HTERT RPE-1 (cell line): Measurements from ENCODE around the gene HERPUD1.
"Not testable (repeated sequence)": the region's sequence is repeated elsewhere in the genome, so short reads cannot be mapped to it uniquely, and the experiment has no call there.

Experiments
- in situ Hi-C: fragments of 300-500 bp; cut with MboI; formaldehyde crosslinking; loops from 4 replicates; pipeline ENCODE4 v1.14.3; 2020; ENCODE audit warnings: low sequenced_read_pairs

The HERPUD1 gene, protein sequence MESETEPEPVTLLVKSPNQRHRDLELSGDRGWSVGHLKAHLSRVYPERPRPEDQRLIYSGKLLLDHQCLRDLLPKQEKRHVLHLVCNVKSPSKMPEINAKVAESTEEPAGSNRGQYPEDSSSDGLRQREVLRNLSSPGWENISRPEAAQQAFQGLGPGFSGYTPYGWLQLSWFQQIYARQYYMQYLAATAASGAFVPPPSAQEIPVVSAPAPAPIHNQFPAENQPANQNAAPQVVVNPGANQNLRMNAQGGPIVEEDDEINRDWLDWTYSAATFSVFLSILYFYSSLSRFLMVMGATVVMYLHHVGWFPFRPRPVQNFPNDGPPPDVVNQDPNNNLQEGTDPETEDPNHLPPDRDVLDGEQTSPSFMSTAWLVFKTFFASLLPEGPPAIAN

DNA sequence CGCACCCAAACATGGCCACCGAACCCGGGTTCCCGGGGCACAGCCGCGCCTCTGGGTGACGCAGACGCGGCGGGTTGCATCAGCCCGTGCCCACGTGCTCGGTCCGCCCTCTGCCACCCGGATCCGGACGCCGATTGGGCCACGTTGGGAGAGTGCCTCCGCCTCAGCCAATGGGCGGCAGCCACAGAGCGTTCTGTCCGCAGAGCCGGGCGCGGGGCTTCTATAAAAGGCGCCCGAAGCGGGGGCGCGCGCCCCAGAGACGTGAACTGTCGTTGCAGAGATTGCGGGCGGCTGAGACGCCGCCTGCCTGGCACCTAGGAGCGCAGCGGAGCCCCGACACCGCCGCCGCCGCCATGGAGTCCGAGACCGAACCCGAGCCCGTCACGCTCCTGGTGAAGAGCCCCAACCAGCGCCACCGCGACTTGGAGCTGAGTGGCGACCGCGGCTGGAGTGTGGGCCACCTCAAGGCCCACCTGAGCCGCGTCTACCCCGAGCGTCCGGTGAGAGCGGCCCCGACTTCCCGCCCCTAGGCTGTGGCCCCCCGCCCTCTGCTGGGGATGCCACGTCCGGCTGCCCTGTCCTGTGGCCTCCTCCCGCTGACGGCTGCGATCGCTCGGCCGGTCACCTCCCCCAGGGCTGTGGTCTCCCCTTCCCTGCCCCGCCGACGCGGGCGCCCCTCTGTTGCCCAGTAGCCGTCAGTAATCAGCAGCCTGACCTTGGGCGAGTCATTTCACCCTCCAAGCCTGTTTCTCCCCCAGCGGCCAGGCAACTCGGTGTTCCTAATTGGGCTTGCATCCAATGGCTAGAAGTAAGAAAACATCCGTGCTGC lies at the start of gene HERPUD1:
Gene HERPUD1 (plus strand): TSS at position 251 of the 829 bp plus-strand sequence. CDS start 103 bp downstream, at position 354.
- in situ Hi-C loops: no loop called here

DNA sequence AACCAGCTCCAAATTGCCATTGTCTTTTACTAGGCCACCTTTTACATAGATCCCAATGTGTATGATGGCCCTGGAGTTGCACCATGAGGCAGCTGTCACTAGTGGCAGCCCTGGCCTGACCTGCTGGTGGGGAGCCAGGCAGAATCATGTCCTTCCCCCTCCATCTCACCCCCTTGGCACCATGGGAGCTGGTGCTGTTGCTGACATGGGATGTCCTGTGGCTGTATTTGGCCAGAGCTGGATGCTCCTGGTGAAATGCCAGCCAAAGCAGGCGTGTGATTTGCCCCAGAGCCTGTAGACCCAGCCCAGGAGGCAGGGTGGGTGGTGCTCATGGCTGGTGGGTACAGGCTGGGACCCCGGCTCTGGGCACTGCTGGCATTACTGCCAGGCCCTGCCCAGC lies 48.4 kb upstream of the HERPUD1 start:
- in situ Hi-C loops: no loop called here

DNA sequence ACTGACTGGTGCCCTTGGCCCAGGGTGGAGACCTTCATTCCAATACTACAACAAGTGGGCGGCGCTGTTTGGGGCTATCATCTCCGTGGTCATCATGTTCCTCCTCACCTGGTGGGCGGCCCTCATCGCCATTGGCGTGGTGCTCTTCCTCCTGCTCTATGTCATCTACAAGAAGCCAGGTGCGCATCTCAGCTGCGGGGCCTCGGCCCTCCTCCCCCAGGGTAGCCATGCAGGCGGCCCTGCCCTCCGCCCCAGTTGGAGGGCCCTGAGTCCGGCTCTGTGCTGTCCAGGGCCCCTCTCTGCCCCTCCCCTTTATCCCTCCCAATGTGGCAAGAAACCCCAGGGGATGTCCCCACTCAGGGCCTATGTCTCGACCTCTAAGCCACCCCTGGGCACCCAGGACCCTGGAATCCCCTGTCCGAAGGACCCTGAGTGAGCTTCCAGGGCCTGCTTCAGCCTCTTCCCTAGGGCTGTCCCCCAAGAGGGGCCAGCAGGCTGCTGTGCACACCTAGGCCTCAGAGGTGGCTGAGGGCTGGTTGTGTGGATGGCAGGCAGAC lies 47.8 kb upstream of the HERPUD1 start:
- in situ Hi-C loops: no loop called here

DNA sequence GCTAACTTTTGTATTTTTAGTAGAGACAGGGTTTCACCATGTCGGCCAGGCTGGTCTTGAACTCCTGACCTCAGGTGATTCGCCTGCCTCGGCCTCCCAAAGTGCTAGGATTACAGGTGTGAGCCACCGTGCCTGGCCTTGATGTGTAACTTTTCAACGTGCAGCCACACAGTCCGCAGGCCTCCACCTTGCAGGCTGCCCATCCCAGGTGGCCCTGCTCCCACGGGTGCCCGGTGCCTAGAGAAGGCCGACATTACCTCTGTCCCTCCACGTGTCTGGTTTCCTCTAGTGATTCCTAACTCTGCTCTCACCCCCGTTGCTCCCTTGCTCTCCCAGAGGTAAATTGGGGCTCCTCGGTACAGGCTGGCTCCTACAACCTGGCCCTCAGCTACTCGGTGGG lies 47.0 kb upstream of the HERPUD1 start:
- in situ Hi-C loops: not testable (repeated sequence)

DNA sequence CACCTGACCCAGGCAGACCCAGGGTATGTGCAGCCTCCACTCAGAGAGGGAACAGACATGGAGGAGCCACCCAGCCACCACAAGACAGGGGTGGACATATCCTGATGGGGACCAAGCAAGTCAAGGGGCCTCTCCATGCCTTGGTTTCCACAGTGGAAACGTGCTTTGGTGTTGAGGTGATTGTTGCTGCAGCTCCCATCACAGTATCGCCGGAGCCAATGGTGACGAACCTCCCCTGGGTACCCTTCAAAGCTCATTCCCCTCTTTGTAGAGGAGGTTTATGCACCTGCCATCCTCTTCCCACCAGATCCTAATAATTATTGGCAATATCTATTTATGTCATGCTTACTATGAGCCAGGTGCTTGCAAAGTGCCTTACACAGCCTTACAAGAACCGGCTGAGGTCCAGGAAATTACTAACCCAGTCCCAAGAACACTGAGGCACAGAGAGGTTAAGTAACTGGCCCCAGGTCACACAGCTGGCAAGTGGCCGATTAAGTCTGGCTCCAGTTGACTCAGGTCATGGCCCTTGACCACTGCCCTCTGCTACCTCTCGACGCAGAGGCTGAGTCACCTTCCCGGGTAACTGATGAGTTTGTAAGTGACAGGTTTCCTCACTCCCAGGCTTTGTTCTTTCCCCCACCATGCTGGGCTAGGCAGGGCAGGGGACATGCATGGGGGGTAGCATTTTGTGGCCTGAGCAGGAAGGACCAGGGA lies 46.3 kb upstream of the HERPUD1 start:
- in situ Hi-C loops: no loop called here

DNA sequence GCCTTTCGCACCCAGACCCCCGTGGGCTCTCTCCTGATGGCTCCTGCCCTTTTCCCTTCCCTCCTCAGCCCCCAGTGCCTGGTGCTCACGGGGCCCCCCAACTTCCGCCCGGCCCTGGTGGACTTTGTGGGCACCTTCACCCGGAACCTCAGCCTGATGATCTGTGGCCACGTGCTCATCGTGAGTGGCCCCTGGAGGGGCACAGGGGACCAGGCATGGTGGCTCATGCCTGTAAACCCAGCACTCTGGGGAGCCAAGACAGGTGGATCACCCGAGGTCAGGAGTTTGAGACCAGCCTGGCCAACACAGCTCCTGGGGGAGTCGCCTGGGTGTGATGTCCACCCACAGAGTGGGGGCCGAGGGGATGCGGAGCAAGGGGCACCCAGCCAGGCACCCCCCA lies 45.6 kb upstream of the HERPUD1 start:
- in situ Hi-C loops: no loop called here

DNA sequence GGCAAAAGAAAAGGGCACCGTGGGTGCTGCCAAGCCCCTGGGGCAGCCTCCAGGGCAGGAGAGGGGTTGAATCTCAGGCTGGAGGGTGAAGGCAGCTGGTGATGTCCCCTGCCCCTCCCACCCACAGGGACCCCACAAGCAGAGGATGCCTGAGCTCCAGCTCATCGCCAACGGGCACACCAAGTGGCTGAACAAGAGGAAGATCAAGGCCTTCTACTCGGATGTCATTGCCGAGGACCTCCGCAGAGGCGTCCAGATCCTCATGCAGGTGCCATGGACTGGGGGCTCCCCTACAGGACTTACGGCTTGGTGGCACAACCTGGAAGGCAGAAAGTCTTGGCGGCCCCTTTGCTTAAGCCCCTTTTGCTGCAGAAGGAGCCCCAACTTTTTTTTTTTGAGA lies 45.1 kb upstream of the HERPUD1 start:
- in situ Hi-C loops: no loop called here

DNA sequence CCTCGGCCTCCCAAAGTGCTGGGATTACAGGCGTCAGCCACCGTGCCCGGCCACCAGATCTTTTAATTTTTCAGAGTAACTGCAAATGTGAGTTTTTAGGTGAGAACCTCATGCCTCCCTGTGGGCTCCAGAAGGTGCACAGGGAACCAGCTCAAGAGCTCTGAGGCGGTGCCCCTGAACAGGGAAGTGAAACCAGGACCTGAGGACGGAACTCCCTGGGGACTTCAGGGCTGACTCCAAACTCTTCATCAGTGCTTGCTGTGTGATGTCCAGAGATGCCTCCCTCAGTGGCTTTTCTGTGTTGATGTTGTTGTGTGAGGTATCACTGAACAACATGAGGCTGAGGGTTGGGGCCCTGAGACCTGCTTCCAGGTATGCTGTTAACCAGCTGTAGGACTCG lies 43.1 kb upstream of the HERPUD1 start:
- in situ Hi-C loops: no loop called here

DNA sequence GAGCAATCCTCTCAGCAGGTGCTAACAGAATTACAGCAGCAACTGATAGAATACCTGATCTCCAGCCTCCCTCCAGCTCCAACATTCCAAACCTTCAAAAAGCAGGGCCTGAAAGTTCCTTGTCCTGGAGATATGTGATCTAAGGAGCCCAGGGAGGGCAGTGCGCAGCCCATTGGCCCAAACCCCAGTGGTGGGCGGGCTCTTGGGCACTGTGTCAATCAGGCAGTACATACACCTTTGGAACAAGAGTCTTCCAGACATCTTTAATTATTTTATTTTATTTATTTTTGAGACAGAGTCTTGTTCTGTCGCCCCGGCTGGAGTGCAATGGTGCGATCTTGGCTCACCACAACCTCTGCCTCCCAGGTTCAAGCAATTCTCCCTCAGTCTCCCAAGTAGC lies 42.7 kb upstream of the HERPUD1 start:
- in situ Hi-C loops: no loop called here

DNA sequence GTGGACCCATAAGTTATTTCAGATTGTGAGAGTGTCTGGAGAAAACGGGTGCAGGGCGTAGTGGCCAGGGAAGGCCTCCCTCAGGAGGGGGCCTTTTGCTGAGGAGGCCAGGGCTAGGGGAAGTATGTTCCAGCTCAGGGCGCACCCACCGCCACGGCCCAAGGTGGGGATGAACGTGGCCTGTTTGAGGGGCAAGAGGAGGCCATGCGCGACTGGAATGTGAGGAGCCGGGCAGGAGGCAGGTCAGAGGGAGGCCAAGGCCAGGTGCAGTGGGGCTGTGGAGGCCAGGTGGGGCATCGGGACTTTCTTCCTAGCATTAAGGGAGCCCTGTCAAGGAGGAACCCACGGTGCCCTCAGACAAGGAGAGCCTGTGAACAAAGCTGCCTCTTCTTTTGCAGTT lies 40.3 kb upstream of the HERPUD1 start:
- in situ Hi-C loops: no loop called here

DNA sequence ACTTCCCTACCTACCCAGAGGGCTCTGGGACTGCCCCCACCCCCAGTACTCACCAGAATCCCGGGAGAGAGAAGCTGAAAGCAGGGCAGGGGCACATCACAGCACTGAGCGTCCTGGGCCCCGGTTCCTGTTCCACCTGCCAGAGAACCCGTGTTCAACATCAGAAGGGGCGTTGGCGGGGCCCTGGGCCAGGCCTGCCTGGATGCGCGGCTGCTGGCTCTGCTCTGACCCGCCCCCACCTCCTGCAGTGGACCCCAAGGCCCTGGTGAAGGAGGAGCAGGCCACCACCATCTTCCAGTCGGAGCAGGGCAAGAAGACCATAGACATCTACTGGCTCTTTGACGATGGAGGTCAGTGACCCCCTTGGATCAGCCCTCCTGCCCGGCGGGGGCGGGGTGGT lies 39.2 kb upstream of the HERPUD1 start:
- in situ Hi-C loops: no loop called here

DNA sequence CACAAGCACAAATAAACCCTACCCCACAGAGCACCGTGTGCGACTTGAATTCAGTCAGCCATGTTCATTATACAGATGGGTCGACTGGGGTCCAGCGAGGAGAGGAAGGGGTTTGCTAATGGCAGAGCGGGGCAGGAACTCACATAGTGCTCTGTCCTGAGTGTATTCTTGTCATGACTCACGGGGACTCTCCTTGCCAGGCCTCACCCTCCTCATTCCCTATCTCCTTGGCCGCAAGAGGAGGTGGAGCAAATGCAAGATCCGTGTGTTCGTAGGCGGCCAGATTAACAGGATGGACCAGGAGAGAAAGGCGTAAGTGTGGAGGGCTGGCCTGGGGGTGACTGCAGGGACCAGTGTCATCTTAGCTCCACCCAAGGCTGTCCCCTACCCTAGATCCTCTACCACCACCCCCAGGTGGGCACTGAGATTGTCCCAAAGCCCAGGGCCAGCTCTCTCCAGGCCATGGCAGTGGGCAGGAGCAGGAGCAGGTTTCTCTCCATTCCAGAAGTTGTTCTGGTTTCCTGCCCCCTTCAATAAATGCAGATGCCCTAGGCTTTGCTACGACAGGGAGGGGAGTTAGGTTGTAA lies 37.5 kb upstream of the HERPUD1 start:
- in situ Hi-C loops: no loop called here

DNA sequence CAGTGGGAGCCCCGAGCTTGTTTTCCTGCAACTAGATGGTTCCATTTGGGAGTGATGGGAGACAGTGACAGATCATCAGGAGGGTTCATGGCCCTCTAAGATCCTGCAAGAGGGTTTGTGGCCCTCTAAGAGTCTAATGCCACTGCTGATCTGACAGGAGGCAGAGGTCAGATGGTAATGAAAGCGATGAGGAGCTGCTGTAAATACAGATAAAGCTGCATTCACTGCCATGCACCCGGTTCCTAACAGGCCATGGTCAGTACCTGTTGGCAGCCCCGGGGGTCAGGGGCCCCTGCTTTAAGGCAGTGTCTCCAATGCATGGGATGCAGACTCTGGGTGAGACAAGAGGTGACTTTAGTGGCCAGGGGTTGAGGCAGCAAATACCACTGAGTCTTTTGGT lies 36.1 kb upstream of the HERPUD1 start:
- in situ Hi-C loops: no loop called here

DNA sequence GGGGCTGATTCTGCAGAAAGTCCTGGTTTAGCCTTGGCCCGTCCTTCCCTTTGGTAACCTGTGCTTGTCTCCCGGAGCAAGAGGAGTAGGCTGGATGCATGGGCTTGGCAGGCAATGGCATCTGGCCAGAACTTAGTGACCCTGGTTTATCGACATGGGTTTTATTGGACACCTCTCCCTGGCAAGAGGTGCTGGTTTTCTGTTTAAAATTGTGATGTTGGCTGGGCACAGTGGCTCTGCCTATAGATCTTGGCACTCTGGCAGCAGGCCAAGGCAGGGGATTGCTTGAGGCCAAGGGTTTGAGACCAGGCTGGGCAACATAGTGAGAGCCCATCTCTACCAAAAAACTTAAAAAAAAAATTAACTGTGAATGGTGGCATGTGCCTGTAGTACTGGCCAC lies 35.7 kb upstream of the HERPUD1 start:
- in situ Hi-C loops: no loop called here

DNA sequence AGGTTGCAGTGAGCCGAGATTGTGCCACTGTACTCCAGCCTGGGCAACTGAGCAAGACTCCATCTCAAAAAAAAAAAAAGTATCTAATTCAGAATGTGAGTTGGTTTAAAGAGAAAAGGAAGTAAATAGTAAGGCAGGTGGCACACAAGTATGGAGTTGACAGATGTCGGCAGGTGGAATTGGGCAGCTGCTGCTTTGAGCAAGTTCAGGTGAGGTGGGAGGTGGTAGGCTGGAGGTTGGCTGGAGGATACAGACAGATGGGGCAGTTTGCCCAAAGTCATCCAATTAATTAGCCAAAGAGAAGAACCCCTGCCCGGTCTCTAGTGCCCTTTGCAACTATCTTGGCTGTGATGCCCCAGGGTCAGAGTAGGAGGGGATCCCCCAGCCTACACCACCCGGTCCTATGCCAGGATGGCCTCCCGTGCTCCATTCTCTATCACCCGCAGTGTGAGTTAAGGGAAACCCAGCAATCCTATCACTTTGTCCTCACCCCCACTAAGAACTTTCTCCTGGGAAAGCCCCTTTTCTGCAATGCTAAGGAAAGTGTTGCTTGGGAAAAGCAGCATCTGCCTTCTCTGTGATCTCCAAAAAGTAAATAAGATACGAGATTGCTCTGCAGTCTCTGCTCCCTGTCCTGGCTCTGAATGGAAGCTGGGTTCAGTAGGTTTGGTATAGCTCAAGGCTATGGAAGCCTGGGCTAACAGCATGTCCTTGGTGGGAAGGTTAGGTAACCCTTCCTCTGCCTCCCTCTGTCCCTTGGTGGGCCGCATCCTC lies 34.7 kb upstream of the HERPUD1 start:
- in situ Hi-C loops: no loop called here

DNA sequence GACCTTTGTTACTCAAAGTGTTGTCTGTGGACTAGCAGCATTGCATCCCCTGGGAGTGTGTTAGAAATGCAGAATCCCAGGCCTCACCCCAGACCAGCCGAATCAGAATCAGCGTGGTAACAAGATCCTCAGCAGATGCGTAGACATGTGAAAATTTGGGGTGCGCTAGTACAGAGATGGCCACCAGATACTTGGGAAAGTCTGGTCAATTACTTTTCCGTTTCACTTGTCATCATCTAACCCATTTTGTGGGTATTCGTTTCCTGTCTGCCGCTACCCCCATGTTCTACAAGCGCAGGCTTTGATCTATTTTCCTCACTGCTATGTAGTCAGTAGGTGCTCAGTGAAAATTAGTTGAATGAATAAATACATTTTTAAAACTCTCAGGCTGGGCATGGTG lies 33.1 kb upstream of the HERPUD1 start:
- in situ Hi-C loops: no loop called here

DNA sequence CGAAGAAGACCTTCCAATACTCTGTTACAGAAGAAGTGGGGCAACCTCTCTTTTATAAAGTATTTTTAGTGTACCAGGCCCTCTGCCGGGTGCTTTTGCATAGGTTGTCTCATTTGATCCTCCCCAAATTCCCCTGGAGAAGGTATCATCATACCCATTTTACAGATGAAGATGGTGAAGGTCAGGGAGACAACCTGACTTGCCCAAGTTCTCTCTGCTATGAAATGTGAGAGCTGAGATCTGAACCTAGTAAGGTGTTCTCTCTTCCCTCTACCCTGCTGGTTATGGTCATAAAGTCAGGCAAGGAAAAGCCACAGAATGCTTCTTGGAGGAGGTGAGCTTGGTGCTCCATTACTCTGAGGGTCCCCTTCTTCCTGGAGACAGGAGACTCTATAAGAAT lies 28.1 kb upstream of the HERPUD1 start:
- in situ Hi-C loops: no loop called here

DNA sequence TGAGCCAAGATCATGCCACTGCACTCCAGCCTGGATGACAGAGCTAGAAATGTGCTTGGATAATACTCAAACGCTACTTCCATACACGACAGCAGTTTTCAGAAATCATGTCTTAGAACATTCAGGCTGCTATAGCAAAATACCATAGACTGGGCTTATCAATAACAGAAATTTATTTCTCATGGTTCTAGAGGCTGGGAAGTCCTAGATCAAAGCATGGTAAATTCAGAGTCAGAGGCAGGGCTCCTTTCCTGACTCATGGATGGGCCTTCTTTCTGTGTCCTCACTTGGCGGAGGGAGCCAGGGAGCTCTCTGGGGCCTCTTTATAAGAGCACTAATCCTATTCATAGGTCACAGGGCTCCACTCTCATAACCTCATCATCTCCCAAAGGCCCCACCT lies 24.5 kb upstream of the HERPUD1 start:
- in situ Hi-C loops: no loop called here

DNA sequence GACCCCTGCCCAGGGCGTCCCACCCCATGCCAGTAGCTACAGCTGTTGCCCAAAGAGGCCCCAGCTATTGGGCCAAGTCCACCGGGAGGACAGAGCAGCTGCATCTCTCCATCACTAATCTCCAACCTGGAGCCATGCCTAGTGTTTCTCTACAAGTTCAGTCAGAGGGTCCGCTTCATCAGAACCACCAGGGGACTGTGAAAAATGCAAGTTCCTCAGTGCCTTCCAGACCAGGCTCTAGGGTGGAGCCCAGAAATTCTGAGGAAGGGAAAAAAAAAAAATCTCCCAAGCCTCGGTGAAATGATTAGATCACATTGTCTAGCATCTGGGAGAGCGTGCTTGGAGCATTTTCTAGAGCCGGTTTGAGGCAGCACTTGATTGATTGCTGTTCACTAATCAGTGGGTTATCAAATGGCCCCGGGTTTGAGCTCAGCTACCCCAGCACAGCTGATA lies 22.4 kb upstream of the HERPUD1 start:
- in situ Hi-C loops: no loop called here

DNA sequence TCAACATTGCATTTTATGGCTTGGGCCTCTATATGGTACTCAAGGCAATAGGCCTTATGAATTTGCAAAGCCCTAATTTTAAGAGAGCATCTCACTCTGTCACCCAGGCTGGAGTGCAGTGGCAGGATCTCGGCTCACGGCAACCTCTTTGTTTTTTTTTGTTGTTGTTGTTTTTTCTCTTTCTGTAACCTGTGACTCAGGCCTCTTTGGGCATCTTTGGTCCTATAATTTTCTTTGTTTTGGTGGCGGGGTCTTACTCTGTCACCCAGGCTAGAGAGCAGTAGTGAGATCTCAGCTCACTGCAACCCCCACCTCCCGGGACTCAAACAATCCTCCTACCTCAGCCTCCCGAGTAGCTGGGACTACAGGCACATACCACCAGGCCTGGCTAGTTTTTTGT lies 21.8 kb upstream of the HERPUD1 start:
- in situ Hi-C loops: no loop called here
